ENCODE data around the gene AKR1C4.
"Not testable (repeated sequence)": the region's sequence is repeated elsewhere in the genome, so short reads cannot be mapped to it uniquely, and the experiment has no call there.

The AKR1C4 gene

DNA sequence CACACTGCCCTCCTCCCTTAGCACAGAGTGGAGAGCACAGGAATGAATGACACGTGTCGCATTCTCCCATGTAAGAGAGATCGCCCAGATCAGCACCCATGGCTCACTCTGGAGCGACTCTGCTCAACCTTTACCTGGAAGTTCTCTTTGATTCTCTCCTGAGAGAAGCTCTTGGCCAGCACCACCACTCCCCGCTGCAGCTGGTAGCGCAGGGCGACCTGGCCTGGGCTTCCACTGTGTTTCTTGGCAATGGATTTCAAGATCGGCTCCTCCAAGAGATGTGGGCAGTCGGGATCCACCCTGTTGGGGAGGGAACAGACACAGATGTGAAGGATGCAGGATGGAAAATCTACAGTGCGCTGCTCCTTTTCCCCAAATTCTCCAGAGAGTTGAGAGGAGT is 39.1 kb upstream of the AKR1C4 start:
- DNase-seq (ENCODE audit: insufficient read length, low spot score): no peak
- no peak for FAIRE-seq
- no peak for TF ChIP-seq CTCF (IDR thresholded peaks at IDR 0.05; ENCODE audit: insufficient read depth, missing control alignments)

- FAIRE-seq (no peak), DNase-seq (ENCODE audit: insufficient read length, low spot score) (no peak)
- no peak for TF ChIP-seq CTCF (IDR thresholded peaks at IDR 0.05; ENCODE audit: insufficient read depth, missing control alignments)
Observed at GRCh38 chr10:5159126-5159525, 37.5 kb upstream of the AKR1C4 start.

GRCh38 chr10:5163487-5163886 is 33.1 kb upstream of the AKR1C4 start:
- DNase-seq (ENCODE audit: insufficient read length, low spot score) (no peak), FAIRE-seq (no peak)
- TF ChIP-seq CTCF (IDR thresholded peaks at IDR 0.05; ENCODE audit: insufficient read depth, missing control alignments): no peak

DNA sequence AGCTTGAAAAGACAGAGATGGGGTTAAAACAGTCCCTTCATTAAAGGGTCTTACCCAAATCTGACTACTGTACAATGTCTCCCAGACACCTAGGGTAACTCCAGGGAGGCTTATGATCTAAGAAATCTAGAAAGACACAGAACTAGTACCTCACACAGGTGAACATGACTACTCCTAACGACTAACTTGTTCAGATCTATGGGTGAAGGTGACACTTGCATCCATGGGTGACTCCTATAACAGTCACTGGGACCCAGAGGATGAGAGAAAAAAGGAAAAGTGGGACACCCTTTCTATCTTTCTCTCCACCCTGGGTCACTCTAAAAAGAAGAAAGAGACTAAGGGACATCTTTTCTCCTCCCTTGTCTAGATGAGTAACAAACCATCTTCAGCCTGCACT is 30.9 kb upstream of the AKR1C4 start:
- no peak for TF ChIP-seq CTCF (IDR thresholded peaks at IDR 0.05; ENCODE audit: insufficient read depth, missing control alignments)
- DNase-seq (ENCODE audit: insufficient read length, low spot score): no peak
- no peak for FAIRE-seq

DNA sequence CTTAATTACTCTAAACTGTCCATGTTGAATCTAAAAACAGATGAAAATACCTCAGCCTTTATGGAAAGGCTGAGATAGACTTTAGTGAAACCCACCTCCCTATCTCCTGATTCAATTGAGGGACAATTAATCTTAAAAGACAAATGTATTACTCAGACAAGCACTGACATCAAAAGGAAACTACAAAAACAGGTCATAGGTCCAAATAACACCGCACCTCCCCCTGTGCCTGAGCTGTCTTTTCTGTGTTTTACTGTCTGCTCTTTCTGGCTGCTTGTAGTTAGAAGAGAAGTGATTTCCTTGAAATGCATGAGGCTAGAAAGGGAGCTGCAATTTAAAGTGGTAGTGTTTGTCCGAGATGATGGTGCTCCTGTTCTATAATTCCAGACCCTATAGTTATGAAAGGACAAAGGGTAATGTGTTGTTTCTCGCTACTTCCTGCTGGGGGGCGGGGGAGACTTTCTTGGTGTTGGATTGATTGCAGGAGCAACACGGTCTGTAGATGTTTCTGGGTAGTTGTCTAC is 27.7 kb upstream of the AKR1C4 start:
- no peak for TF ChIP-seq CTCF (IDR thresholded peaks at IDR 0.05; ENCODE audit: insufficient read depth, missing control alignments)
- FAIRE-seq (no peak), DNase-seq (ENCODE audit: insufficient read length, low spot score) (no peak)

DNA sequence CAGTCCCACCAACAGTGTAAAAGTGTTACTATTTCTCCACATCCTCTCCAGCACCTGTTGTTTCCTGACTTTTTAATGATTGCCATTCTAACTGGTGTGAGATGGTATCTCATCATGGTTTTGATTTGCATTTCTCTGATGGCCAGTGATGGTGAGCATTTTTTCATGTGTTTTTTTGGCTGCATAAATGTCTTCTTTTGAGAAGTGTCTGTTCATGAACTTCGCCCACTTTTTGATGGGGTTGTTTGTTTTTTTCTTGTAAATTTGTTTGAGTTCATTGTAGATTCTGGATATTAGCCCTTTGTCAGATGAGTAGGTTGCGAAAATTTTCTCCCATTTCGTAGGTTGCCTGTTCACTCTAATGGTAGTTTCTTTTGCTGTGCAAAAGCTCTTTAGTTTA is 21.1 kb upstream of the AKR1C4 start:
- not testable (repeated sequence) for DNase-seq (ENCODE audit: insufficient read length, low spot score); FAIRE-seq

GRCh38 chr10:5180503-5180902 is 16.1 kb upstream of the AKR1C4 start:
- not testable (repeated sequence) for FAIRE-seq; DNase-seq (ENCODE audit: insufficient read length, low spot score)

DNA sequence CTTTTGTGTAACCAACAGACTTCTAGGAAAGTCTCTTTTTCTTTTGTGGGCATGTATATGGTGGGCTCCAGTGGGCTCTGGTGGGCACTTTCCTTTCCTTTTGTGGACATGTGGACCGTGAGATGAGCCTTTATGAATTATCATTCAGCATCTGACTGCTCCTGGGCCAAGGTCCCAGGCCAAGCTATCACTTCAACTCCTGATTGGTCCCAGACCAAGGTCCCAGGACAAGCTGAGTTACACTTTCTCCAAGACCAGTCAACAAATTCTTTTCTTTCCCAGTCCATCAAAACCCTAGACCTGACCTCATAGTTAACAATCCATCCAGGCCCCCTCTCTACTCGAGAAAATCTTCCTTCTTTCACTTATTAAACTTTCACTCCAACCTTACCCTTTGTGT is 12.7 kb upstream of the AKR1C4 start:
- no peak for DNase-seq (ENCODE audit: insufficient read length, low spot score)
- TF ChIP-seq CTCF (IDR thresholded peaks at IDR 0.05; ENCODE audit: insufficient read depth, missing control alignments): no peak
- no peak for FAIRE-seq

Data from D721Med (cell line).